ENCODE data around the gene UQCC5. TPM values are rescaled to one million over a fixed set of nuclear protein-coding genes. Genes with fewer than 3 reads are reported as not detected.

UQCC5 gene
- total RNA-seq, 1 donor from 2014 or later: 0.79 TPM

DNA sequence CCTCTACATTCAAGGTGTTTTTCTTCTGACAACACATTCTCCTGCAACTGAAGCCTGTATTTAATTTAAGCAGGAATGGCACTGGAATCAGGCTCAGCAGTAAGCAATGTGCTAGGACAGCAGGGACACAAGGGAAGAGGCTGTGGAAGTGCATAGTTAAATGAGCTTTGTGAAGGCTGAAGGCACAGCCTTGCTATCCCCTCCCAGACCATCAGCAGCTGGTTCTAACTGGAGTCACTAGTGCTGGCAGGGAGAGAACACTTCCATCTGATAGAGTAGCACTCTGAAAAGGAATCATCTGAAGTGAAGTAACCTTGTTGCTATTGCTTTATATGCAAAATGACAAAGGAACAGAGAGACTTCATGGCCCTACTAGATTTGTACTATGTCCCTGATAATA is 14.7 kb downstream of the UQCC5 start:
- FAIRE-seq: peak; percentile 47
- H3K4me3 ChIP-seq (ENCODE audit: low read depth, low read length): no peak overlapping the region
- TF ChIP-seq, protein P1, sequence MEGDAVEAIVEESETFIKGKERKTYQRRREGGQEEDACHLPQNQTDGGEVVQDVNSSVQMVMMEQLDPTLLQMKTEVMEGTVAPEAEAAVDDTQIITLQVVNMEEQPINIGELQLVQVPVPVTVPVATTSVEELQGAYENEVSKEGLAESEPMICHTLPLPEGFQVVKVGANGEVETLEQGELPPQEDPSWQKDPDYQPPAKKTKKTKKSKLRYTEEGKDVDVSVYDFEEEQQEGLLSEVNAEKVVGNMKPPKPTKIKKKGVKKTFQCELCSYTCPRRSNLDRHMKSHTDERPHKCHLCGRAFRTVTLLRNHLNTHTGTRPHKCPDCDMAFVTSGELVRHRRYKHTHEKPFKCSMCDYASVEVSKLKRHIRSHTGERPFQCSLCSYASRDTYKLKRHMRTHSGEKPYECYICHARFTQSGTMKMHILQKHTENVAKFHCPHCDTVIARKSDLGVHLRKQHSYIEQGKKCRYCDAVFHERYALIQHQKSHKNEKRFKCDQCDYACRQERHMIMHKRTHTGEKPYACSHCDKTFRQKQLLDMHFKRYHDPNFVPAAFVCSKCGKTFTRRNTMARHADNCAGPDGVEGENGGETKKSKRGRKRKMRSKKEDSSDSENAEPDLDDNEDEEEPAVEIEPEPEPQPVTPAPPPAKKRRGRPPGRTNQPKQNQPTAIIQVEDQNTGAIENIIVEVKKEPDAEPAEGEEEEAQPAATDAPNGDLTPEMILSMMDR (IDR thresholded peaks at IDR 0.05; ENCODE audit: insufficient read depth, low read length, severe bottlenecking): no peak
- H3K27me3 ChIP-seq (ENCODE audit: control insufficient read depth, insufficient read depth, low read length): no peaks in the 10 kb centered on the region
- no peak for DNase-seq (ENCODE audit: low read depth)
- peaks cover 7% of the 10 kb centered on the region for H3K36me3 ChIP-seq (ENCODE audit: control insufficient read depth, insufficient read depth, low read length)

DNA sequence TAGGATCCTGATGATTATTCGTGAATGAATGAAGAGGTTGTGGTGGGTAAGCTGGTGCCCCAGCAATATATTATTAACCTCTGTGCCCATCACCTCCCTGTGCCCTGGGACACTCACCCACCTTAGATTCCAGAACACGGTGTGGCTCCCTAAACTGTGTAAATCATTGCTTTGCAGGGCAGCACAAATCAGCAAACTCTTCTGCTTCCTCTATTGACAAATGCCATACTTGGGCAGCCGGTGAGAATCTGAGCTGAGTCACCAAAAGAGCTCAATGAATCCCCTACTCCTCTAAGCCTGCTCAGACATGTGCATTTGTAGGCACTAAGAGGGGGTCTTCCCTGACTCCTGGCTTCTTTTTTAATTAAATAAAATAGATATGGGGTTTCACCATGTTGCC is 15.7 kb downstream of the UQCC5 start:
- no peak for FAIRE-seq
- no peak overlapping the region for H3K4me3 ChIP-seq (ENCODE audit: low read depth, low read length)
- TF ChIP-seq, protein P1 (IDR thresholded peaks at IDR 0.05; ENCODE audit: insufficient read depth, low read length, severe bottlenecking): no peak
- no peaks in the 10 kb centered on the region for H3K27me3 ChIP-seq (ENCODE audit: control insufficient read depth, insufficient read depth, low read length)
- peaks cover 7% of the 10 kb centered on the region for H3K36me3 ChIP-seq (ENCODE audit: control insufficient read depth, insufficient read depth, low read length)
- peak; percentile 71 for DNase-seq (ENCODE audit: low read depth)

DNA sequence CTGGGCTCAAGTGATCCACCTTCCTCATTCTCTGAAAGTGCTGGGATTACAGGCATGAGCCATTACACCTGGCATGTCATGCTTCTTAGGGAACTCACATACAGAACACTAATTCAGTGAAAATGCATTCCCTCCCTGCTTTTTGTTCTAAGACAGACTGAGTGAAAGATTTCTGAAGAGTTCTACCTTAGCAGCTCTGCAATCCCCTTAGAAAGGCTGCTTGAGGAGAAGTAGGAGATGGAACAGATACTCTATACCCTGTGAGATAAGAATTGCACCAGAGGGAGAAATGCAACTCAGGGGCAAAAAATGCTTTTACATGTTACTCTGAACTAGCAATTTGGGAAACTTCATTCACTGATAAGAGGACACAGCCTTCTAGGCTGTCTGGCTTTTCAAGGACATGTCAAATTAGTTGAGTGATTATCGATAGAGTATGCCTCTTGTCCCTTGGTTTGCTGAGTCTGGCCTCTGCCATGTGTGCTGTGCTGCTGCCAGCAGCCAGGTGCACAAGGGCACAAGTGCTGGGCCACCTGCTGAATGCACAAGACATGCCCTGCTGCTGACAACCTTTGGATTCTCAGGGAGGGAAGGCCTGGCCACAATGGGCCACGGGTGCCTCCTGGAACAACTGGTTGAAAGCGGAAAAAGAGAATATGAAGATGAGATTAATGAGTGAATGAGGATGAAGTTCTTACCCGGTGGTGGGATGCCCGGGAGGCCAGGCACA is 17.8 kb downstream of the UQCC5 start:
- FAIRE-seq (no peak), DNase-seq (ENCODE audit: low read depth) (no peak)
- no peaks in the 10 kb centered on the region for H3K27me3 ChIP-seq (ENCODE audit: control insufficient read depth, insufficient read depth, low read length)
- H3K4me3 ChIP-seq (ENCODE audit: low read depth, low read length): no peak overlapping the region
- TF ChIP-seq, protein P1 (IDR thresholded peaks at IDR 0.05; ENCODE audit: insufficient read depth, low read length, severe bottlenecking): no peak
- peaks cover 6% of the 10 kb centered on the region for H3K36me3 ChIP-seq (ENCODE audit: control insufficient read depth, insufficient read depth, low read length)

DNA sequence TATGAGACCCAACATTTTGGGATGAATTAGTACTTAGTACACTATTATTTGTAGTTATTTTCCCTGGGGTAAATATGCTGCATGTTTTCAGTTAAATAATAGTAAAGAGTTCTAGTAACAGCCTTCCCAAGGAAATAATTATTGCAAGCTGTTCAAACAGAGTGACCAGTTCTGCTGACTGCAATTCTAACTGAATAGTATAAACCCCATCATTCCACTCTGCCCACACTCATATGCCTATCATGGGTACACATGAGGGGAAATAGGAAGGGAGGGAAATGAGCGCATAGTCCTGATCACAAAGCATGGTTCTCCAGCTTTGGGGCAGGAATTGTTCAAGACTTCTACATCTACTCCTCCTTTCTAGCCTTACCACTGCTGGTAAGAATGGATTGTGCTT is 18.7 kb downstream of the UQCC5 start:
- FAIRE-seq (no peak), DNase-seq (ENCODE audit: low read depth) (no peak)
- Histone ChIP-seq H3K36me3 (ENCODE audit: control insufficient read depth, insufficient read depth, low read length) (peaks cover 6% of the 10 kb centered on the region), H3K4me3 (ENCODE audit: low read depth, low read length) (no peak overlapping the region), H3K27me3 (ENCODE audit: control insufficient read depth, insufficient read depth, low read length) (no peaks in the 10 kb centered on the region)
- TF ChIP-seq, protein P1 (IDR thresholded peaks at IDR 0.05; ENCODE audit: insufficient read depth, low read length, severe bottlenecking): no peak

DNA sequence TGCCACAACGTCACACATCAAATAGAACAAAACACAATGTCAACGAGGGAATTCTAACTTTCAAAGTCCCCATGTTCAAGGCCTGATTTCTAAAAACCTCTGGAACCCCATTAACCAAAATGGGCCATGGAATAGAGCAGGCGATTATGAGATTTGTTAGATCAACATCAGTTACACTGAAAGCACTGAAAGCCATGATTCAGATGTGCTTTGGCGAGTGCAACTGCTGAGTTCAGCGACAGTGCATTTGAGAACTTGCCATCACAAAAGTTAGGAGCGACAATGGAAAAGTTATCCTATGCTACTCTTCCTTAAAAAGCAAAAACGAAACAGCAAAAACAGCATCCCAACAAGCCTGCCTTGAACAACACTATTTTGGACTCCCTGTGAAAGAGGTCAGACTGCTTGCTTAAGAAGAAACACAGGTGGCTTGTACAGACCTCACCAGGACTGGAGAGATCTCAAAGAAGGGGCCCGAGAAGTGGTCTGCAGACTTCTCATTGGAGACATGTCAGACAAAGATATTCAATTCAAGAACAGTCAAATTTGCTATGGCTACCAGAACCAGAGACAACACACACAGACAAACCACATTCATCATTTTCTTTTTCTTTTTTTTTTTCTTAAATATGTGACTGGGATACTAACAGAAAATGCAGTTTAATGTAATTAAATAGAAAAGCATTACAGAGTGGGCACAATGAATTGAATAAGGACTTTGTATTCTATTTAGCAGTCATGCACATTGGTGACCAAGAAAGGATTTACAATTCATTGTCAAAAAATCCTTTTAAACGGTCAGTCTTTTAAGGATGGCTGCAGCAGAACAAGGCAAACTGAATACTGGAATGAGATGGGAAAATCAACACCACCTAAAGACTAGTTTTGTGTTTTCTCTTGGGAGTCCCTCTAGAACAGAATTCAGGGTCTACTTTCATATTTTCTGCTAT is 20.9 kb downstream of the UQCC5 start:
- Histone ChIP-seq H3K4me3 (ENCODE audit: low read depth, low read length) (no peak overlapping the region), H3K27me3 (ENCODE audit: control insufficient read depth, insufficient read depth, low read length) (no peaks in the 10 kb centered on the region), H3K36me3 (ENCODE audit: control insufficient read depth, insufficient read depth, low read length) (peaks cover 9% of the 10 kb centered on the region)
- TF ChIP-seq, protein P1 (IDR thresholded peaks at IDR 0.05; ENCODE audit: insufficient read depth, low read length, severe bottlenecking): no peak
- FAIRE-seq (no peak), DNase-seq (ENCODE audit: low read depth) (no peak)
